Small intestine (tissue), 7 donors: ENCODE measurements around the gene SMR3A. TPM values are rescaled to one million over a fixed set of nuclear protein-coding genes. Genes with fewer than 3 reads are reported as not detected.

Experiments used
- DNase-seq, 2 donors: peaks; one replicate each; pipeline versions ENCODE4 v3.0.0 to v3.0.0-alpha.2; 2013
- FAIRE-seq: peaks from 2 replicates; lab custom pipeline; 2012; peaks lifted over from hg19 to GRCh38; lab: Jason Lieb, UNC
- H3K27ac ChIP-seq, 3 donors: one replicate each; pipeline ENCODE4 v1.5.1; 2013; ENCODE audit warnings: low read length in 2 of 3, mild to moderate bottlenecking in 2 of 3, control low read depth in 1 of 3, inconsistent platforms in 1 of 3, low read depth in 1 of 3, moderate library complexity in 1 of 3
- H3K27me3 ChIP-seq, 3 donors: one replicate each; pipeline ENCODE4 v1.6.1; 2013; ENCODE audit warnings: low read length in 3 of 3, inconsistent platforms in 1 of 3; ENCODE audit not compliant: control insufficient read depth in 3 of 3, insufficient read depth in 3 of 3
- H3K36me3 ChIP-seq, 3 donors: one replicate each; pipeline ENCODE4 v1.6.1; 2013; ENCODE audit warnings: low read length in 3 of 3, inconsistent platforms in 1 of 3, low read depth in 1 of 3, mild to moderate bottlenecking in 1 of 3, moderate library complexity in 1 of 3; ENCODE audit not compliant: control insufficient read depth in 3 of 3, insufficient read depth in 2 of 3
- H3K4me1 ChIP-seq, 3 donors: one replicate each; pipeline ENCODE4 v1.6.1; 2013; ENCODE audit warnings: low read length in 2 of 3, inconsistent platforms in 1 of 3, low read depth in 1 of 3, mild to moderate bottlenecking in 1 of 3, moderate library complexity in 1 of 3; ENCODE audit not compliant: control insufficient read depth in 3 of 3, insufficient read depth in 2 of 3
- H3K4me3 ChIP-seq, 3 donors: one replicate each; pipeline ENCODE4 v1.5.1; 2013; ENCODE audit warnings: low read length in 3 of 3, control low read depth in 1 of 3, inconsistent platforms in 1 of 3, low read depth in 1 of 3, mild to moderate bottlenecking in 1 of 3, moderate library complexity in 1 of 3
- H3K9me3 ChIP-seq, 2 donors: one replicate each; pipeline ENCODE4 v1.6.1; 2013; ENCODE audit warnings: low read depth in 1 of 2, low read length in 1 of 2; ENCODE audit not compliant: control insufficient read depth in 2 of 2, insufficient read depth in 1 of 2
- WGBS, 3 donors: extraction: QIAGEN DNeasy Blood & Tissue Kit; methylation state at CpG; one replicate each; pipeline ENCODE4 v1.1.7; 2013; 5-methylcytosine and 5-hydroxymethylcytosine counted together
- polyA plus RNA-seq, 4 donors: library from polyadenylated mRNA; stranded (reverse) in 3 of 4; unstranded in 1 of 4; fragments of 200-250 nt in 3 of 4; fragments of 120-200 nt in 1 of 4; gene quantifications; one replicate each; pipeline versions ENCODE4 v1.2.1 to v1.2.3, GENCODE V29; 2013
- donor health status: healthy with polysubstance abuse.
- donor health status: control.
- donor health status: control.
- donor health status: Bipolar disorder and iron deficiency.
- donor health status: healthy.

Gene SMR3A
- polyA plus RNA-seq, 4 donors, result not detected

DNA sequence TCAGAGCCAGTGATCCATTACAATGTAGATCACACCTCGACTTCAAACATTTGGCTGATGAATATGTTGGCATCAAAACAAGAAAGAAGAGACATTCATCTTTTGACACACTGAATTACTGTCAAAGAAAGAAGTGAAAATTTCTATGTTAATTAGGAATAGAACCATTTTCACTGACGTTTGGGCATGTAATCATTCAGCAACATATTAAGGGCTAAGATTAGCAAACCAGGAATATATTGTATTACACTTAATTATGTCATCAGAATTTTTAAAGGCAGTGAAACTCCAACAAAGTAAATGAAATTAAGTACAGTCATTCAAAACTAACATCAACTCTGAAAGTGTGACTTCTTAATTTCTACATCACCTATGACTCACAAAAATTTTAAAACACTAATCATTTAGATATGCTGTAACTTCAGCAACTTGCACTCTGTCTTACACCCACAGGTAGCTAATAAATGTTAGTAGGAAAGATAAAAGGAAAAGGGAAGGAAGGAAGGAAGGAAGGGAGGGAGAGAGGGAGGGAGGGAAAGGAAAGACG is 1.4 kb upstream of the SMR3A start:
- Histone ChIP-seq H3K4me1 (no peaks in the 10 kb centered on the region), H3K4me3 (no peak overlapping the region), H3K27me3 (no peaks in the 10 kb centered on the region), H3K27ac (no peak overlapping the region), H3K36me3 (no peaks in the 10 kb centered on the region), H3K9me3 (no peaks in the 10 kb centered on the region)
- WGBS, 3 donors, result 51 to 74% (median 62%) methylated on average over 3 of the region's 3 CpGs
- DNase-seq, result no peak
- FAIRE-seq, result no peak

DNA sequence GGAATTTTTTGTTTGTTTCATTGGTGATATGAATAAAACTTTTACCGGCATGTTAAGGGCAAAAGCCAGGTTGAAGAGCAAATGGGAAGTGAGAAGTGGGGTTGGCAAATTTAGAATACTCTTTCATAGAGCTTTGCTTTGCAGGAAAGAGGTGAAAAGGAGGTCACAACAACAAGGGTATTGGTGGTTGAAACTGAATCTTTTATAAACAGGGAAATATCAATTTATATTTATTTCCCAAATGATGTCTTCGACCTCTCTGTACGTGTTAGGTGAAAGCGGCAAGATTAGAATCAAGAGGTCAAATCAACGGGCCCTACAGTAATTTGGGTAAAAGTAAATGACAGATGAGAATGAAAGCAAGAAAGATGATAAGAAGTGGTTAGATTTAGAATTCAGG is 3.4 kb downstream of the SMR3A start:
- H3K27ac ChIP-seq, result no peak overlapping the region
- no peak overlapping the region for H3K4me3 ChIP-seq
- H3K36me3 ChIP-seq, result no peaks in the 10 kb centered on the region
- no peaks in the 10 kb centered on the region for H3K27me3 ChIP-seq
- no peaks in the 10 kb centered on the region for H3K9me3 ChIP-seq
- 80 to 89% (median 87%) methylated on average over 5 of the region's 5 CpGs for WGBS, 3 donors
- no peaks in the 10 kb centered on the region for H3K4me1 ChIP-seq
- FAIRE-seq, result no peak
- no peak for DNase-seq

DNA sequence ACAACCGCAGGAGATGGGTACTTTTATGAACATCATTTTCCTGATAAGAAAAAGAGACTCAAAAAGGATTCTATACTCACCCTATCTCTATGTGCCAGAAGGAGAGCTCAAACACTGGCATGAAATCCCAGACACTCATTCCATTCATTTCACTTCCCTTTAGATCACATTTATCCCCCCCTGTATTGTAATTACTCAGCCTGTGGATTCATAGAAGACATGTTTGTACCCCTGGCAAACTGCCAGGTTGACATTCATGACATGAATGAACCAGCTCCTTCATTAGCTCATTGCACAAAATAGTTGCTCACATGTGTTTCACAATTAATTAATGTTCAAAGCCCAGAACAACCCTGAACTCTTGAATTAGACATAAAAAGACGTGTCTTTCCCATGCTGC is 4.9 kb downstream of the SMR3A start:
- Histone ChIP-seq H3K27me3 (no peaks in the 10 kb centered on the region), H3K27ac (no peak overlapping the region), H3K9me3 (no peaks in the 10 kb centered on the region), H3K36me3 (no peaks in the 10 kb centered on the region), H3K4me3 (no peak overlapping the region), H3K4me1 (no peaks in the 10 kb centered on the region)
- 47 to 65% (median 51%) methylated on average over 2 of the region's 2 CpGs for WGBS, 3 donors
- no peak for FAIRE-seq
- no peak for DNase-seq

DNA sequence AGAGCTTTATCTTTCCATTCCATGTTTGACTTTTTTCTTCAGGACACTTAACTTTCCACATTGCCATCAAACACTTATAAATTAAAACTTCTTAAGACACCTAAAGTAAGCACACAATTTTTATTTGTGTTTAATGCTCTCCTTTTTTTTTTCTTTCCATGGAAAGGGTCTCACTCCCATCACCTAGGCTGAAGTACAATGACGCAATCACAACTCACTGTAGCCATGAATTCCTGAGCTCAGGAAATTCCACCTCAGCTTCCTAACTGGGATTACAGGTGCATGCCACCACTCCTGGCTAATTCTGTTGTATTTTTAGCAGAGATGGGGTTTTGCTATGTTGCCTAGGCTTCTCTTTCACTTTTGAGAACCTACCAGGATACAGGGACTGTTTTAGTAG is 7.3 kb downstream of the SMR3A start:
- Histone ChIP-seq H3K27ac (no peak overlapping the region), H3K36me3 (no peaks in the 10 kb centered on the region), H3K4me3 (no peak overlapping the region), H3K27me3 (no peaks in the 10 kb centered on the region), H3K9me3 (no peaks in the 10 kb centered on the region), H3K4me1 (no peaks in the 10 kb centered on the region)
- no peak for DNase-seq
- 90 to 100% (median 96%) methylated on average over 1 of the region's 1 CpG for WGBS, 3 donors
- FAIRE-seq, result no peak

DNA sequence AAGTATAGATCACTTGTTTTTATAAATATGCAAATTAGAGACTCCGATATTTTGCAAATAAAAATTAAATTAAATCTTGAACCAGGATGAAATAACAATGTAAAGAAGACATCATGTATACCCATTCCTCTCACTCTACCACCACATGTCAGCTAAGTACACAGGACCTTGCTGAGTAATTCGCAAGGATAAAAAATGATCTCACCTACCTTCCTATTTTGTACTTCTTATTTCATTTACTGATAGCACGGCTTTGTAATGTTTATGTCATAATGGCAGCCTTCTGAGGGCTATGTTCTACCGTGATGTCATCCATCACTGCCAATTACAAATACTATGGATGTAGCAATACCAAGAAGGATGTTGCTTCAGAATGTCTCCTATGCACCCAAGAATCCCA is 11.4 kb downstream of the SMR3A start:
- H3K4me1 ChIP-seq, result no peaks in the 10 kb centered on the region

DNA sequence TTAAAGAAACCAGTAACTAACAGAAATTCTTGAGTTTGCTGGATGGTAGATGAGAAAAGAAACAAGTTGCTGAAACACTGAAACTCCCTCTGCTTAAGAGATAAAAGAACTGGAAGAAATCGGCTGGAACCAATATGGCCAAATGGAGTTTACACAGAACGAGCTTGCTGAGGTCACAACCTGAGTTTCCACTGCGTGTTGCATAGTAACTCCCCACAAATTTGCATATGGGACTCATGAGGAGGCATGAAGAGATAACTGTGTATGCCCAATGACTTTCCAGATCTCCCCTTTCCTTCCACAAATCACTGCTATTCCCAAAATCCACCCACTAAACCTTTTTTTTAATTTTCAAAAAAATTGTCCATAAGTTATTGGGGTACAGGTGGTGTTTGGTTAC is 12.2 kb downstream of the SMR3A start:
- FAIRE-seq, result no peak
- DNase-seq, result no peak
- Histone ChIP-seq H3K36me3 (no peaks in the 10 kb centered on the region), H3K27ac (no peak overlapping the region), H3K27me3 (no peaks in the 10 kb centered on the region), H3K4me3 (no peak overlapping the region), H3K4me1 (no peaks in the 10 kb centered on the region), H3K9me3 (no peaks in the 10 kb centered on the region)
- WGBS, 3 donors, result 69 to 89% (median 80%) methylated on average over 3 of the region's 3 CpGs

More for the DNA sequence above, 11.4 kb downstream of the SMR3A start:
- DNase-seq, result no peak
- H3K36me3 ChIP-seq, result no peaks in the 10 kb centered on the region
- H3K9me3 ChIP-seq, result no peaks in the 10 kb centered on the region
- FAIRE-seq, result no peak
- no peaks in the 10 kb centered on the region for H3K27me3 ChIP-seq
- 87 to 88% (median 88%) methylated on average over 4 of the region's 4 CpGs for WGBS, 3 donors
- H3K27ac ChIP-seq, result no peak overlapping the region
- H3K4me3 ChIP-seq, result no peak overlapping the region

DNA sequence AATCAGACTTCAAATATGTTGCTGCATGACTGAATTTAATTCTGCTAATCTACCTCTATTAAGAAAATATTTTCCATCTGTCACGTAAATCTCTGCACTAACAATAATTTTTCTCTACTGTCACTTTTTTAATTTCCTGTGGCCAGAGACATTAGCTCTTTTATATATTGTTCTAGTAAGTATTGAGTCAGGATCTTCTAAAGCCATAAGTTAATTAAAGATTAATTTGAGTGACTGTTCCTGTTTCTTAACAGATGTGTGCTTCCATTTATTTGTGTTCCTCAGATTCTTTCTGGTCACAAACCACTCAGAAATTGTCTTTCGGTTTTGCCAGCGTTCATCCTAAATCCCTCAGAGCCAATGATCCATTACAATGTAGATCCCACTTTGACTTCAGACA is 20.0 kb downstream of the SMR3A start:
- Histone ChIP-seq H3K4me3 (no peak overlapping the region), H3K36me3 (no peaks in the 10 kb centered on the region), H3K9me3 (no peaks in the 10 kb centered on the region), H3K27me3 (no peaks in the 10 kb centered on the region), H3K27ac (no peak overlapping the region), H3K4me1 (no peaks in the 10 kb centered on the region)
- DNase-seq, result no peak
- 79 to 89% (median 87%) methylated on average over 3 of the region's 3 CpGs for WGBS, 3 donors
- no peak for FAIRE-seq

DNA sequence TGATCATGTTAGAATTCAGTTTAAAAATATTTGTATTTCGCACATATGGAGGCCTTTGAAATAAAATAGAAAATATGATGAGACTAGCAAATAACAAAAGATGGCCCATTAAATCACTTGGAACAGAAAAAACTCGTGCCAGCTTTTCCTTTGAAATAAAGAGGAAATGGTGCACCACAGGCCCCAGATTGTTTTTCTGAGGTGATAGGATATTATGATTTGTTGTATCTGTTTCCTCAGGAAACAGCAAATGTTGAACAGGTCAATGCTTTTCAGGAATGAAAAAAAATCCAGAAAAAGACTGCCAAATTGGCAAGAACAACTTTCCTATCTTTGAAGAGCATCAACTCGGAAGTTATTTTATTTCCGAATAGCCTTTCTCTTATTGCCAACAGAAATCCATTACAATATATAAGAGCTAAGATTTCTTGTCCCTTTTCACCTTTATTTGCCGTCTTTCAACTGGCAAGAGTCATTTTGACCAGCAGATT is 22.2 kb downstream of the SMR3A start, which contains the start of gene SMR3B:
Gene SMR3B (plus strand): TSS at position 441 of the 491 bp plus-strand sequence. CDS start 1,380 bp downstream, outside the sequence.
- 75 to 79% (median 77%) methylated on average over 5 of the region's 5 CpGs for WGBS, 3 donors

More for the DNA sequence above, 22.2 kb downstream of the SMR3A start, which contains the start of gene SMR3B:
- Histone ChIP-seq H3K4me3 (no peak within 1 kb of the TSS), H3K9me3 (no peaks in the 10 kb centered on the region), H3K27me3 (no peaks in the 10 kb centered on the region), H3K36me3 (no peaks in the 10 kb centered on the region), H3K27ac (no peak within 1 kb of the TSS), H3K4me1 (no peaks in the 10 kb centered on the region)
- DNase-seq (no peak), FAIRE-seq (no peak)
